Peyer's patch (tissue), 4 donors: Measurements from ENCODE around the gene MPL.

Experiments
- CTCF ChIP-seq, 6 experiments: fragments of 450-650 bp in 4 of 6; fragments of 200-600 bp in 2 of 6; sonication (generic) in 1 of 6; IDR thresholded peaks; one replicate each; pipeline ENCODE4 v1.5.1; 2017 to 2019; ENCODE audit warnings: antibody characterized with exemption in 6 of 6, mild to moderate bottlenecking in 3 of 6, moderate library complexity in 1 of 6
- POLR2A ChIP-seq, 2 donors: fragments of 450-650 bp; IDR thresholded peaks; one replicate each; pipeline ENCODE4 v1.5.1; 2017; ENCODE audit warnings: antibody characterized with exemption in 2 of 2, mild to moderate bottlenecking in 2 of 2, moderate library complexity in 2 of 2

- TF ChIP-seq POLR2A (IDR thresholded peaks at IDR 0.05), result no peak
- no peak for TF ChIP-seq CTCF (IDR thresholded peaks at IDR 0.05)
These were observed 28.1 kb downstream of the MPL start for GRCh38 chr1:43365678-43366077.
